ENCODE measurements around the gene MRPS9.

Gene MRPS9

DNA sequence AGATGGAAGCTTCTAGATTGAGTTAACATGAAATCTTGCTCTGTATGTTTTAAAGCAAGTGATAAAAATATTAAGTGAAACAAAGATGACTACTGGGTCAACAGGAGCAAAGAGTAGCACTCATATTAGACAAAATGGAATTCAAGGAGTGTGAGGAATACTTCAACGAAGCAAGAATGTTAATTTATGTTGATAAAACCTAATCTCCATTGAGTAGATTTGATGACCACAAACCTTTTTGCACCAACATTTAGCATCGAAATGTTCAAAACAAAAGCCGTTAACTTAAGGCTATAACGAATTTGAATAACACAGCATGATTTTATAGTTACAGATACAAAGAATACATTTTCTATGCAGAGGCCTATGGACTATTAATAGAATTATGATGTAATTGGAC, 35.7 kb downstream of the MRPS9 start:
- Histone ChIP-seq H2AFZ (no peak overlapping the region), H3K9ac (no peak overlapping the region), H3K36me3 (ENCODE audit: control insufficient read depth, insufficient read depth, low read length) (no peaks in the 10 kb centered on the region), H3K4me2 (ENCODE audit: low read length) (no peak overlapping the region), H3K4me3 (ENCODE audit: low read depth, low read length) (no peak overlapping the region), H3K27me3 (ENCODE audit: control insufficient read depth, insufficient read depth, low read length) (no peaks in the 10 kb centered on the region), H3K27ac (no peak overlapping the region), H3K79me2 (no peaks in the 10 kb centered on the region), H3K4me1 (no peaks in the 10 kb centered on the region), H3K9me3 (ENCODE audit: control insufficient read depth, low read length) (no peaks in the 10 kb centered on the region)
- TF ChIP-seq, protein P1, sequence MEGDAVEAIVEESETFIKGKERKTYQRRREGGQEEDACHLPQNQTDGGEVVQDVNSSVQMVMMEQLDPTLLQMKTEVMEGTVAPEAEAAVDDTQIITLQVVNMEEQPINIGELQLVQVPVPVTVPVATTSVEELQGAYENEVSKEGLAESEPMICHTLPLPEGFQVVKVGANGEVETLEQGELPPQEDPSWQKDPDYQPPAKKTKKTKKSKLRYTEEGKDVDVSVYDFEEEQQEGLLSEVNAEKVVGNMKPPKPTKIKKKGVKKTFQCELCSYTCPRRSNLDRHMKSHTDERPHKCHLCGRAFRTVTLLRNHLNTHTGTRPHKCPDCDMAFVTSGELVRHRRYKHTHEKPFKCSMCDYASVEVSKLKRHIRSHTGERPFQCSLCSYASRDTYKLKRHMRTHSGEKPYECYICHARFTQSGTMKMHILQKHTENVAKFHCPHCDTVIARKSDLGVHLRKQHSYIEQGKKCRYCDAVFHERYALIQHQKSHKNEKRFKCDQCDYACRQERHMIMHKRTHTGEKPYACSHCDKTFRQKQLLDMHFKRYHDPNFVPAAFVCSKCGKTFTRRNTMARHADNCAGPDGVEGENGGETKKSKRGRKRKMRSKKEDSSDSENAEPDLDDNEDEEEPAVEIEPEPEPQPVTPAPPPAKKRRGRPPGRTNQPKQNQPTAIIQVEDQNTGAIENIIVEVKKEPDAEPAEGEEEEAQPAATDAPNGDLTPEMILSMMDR (IDR thresholded peaks at IDR 0.05): no peak

DNA sequence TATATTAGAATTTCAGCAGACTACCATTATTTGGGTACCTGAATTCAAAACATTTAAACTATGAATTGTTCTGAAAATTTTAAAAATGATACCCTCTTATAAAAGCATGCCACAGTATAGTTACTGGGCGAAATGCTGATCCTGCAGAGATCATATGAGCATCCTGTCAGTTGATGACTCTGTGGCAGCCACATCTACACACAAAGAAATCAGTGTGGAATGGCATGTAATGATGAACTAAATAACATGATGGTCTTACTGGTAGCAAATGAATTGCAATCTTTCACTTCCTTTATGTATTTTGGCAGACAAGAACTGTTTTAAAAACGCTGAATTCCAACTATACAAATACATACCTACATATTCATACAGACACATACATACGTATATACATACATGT, 38.3 kb downstream of the MRPS9 start:
- Histone ChIP-seq H3K27me3 (ENCODE audit: control insufficient read depth, insufficient read depth, low read length) (no peaks in the 10 kb centered on the region), H3K27ac (no peak overlapping the region), H3K9me3 (ENCODE audit: control insufficient read depth, low read length) (no peaks in the 10 kb centered on the region), H3K4me2 (ENCODE audit: low read length) (no peak overlapping the region), H3K4me1 (peaks cover 6% of the 10 kb centered on the region), H2AFZ (no peak overlapping the region), H3K9ac (no peak overlapping the region), H3K36me3 (ENCODE audit: control insufficient read depth, insufficient read depth, low read length) (no peaks in the 10 kb centered on the region), H3K79me2 (no peaks in the 10 kb centered on the region), H3K4me3 (ENCODE audit: low read depth, low read length) (no peak overlapping the region)
- TF ChIP-seq, protein P1 (IDR thresholded peaks at IDR 0.05): no peak

DNA sequence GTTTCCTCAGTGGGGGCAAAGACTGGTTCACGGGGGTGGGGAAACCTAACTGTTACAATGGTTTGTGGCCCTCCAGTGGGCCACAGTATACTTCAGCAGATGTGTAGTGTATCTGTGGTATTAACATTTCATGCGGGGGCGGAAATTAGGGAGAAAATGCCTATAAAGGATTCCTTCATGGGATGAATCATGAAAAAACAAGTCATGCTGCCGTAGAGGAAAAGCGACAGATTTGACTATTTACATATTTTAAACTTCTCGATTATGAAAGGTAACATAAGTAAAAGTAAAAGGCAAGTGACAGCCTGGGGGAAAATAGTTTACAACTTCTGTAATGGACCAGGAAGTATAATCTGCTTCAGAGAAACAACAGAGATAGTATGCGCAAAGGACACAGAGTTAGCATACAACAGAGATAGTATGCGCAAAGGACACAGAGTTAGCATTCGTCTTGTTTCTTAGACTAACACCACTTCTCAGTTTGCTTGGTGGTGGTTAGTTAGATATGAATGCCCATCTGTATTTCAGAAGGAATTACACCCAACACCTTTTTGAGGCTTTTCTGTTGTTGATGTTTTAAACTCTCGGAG, 41.1 kb downstream of the MRPS9 start:
- Histone ChIP-seq H3K9me3 (ENCODE audit: control insufficient read depth, low read length) (no peaks in the 10 kb centered on the region), H3K27ac (no peak overlapping the region), H3K79me2 (no peaks in the 10 kb centered on the region), H3K9ac (no peak overlapping the region), H3K27me3 (ENCODE audit: control insufficient read depth, insufficient read depth, low read length) (no peaks in the 10 kb centered on the region), H3K36me3 (ENCODE audit: control insufficient read depth, insufficient read depth, low read length) (no peaks in the 10 kb centered on the region), H3K4me1 (peaks cover 13% of the 10 kb centered on the region), H3K4me2 (ENCODE audit: low read length) (no peak overlapping the region), H2AFZ (no peak overlapping the region), H3K4me3 (ENCODE audit: low read depth, low read length) (no peak overlapping the region)
- TF ChIP-seq, protein P1 (IDR thresholded peaks at IDR 0.05): no peak

DNA sequence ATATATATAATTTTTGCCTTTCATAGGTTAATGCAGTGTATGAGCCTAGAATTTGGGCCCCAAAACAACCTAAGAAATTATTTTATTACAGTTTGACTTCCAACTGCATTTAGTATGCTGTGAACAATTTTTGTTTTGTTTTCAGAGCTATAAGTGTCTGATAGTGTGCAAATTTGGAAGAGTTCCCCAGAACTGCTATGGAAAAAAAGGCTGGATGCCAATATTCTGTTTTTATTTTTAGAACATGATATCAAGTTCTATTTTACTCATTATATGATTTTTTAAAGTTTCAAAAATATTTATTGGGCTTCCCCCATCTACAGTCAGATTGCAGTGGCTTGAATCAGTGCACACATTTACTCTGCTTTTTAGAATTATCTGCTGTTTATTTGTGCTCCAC, 42.6 kb downstream of the MRPS9 start:
- TF ChIP-seq, protein P1 (IDR thresholded peaks at IDR 0.05): no peak
- Histone ChIP-seq H3K4me2 (ENCODE audit: low read length) (no peak overlapping the region), H3K36me3 (ENCODE audit: control insufficient read depth, insufficient read depth, low read length) (no peaks in the 10 kb centered on the region), H3K4me1 (peaks cover 13% of the 10 kb centered on the region), H3K27ac (no peak overlapping the region), H3K27me3 (ENCODE audit: control insufficient read depth, insufficient read depth, low read length) (no peaks in the 10 kb centered on the region), H3K9ac (no peak overlapping the region), H2AFZ (no peak overlapping the region), H3K4me3 (ENCODE audit: low read depth, low read length) (no peak overlapping the region), H3K9me3 (ENCODE audit: control insufficient read depth, low read length) (no peaks in the 10 kb centered on the region), H3K79me2 (no peaks in the 10 kb centered on the region)

DNA sequence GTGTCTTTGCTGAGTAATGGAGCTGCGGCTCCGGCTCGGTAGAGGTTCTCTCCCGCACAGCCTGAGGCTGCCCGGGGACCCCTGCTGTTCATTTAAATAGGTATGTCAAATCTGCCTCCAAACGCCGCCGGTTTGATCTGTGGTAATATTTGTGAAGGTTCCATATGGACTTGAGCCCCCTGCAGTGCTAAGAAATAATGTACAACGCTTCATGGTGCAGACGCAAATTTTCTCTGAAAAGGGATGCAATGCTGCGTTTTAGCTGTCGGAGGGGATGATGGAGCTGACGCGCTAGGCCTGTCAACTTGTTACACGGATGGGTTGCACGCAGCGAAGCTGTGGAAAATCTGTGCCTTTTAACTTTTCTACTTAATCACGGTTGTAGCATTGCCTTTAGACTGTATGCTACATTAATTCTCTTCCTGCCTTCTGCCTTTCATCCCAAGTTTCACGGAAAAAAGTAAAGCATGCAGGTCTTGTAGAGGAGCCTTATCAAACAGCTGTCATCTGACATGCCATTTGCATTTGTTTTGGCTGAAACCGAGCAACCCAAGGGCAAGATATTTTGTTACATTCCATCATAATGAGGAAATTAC, 43.2 kb downstream of the MRPS9 start:
- Histone ChIP-seq H3K4me1 (peaks cover 13% of the 10 kb centered on the region), H2AFZ (no peak overlapping the region), H3K4me3 (ENCODE audit: low read depth, low read length) (no peak overlapping the region), H3K27me3 (ENCODE audit: control insufficient read depth, insufficient read depth, low read length) (no peaks in the 10 kb centered on the region), H3K36me3 (ENCODE audit: control insufficient read depth, insufficient read depth, low read length) (no peaks in the 10 kb centered on the region), H3K79me2 (no peaks in the 10 kb centered on the region), H3K4me2 (ENCODE audit: low read length) (peak overlapping the region; percentile 29), H3K9ac (no peak overlapping the region), H3K9me3 (ENCODE audit: control insufficient read depth, low read length) (no peaks in the 10 kb centered on the region), H3K27ac (no peak overlapping the region)
- TF ChIP-seq, protein P1 (IDR thresholded peaks at IDR 0.05): no peak
